Measurements from ENCODE around the gene SEPTIN5. TPM values are rescaled to one million over a fixed set of nuclear protein-coding genes. Genes with fewer than 3 reads are reported as not detected.

The SEPTIN5 gene
- total and polyA plus RNA-seq, 9 of the 15 experiments (the other 6 are each of a cell fraction or from before 2014, with no cell fraction given) = 0.03 to 195 (median 119) TPM

DNA sequence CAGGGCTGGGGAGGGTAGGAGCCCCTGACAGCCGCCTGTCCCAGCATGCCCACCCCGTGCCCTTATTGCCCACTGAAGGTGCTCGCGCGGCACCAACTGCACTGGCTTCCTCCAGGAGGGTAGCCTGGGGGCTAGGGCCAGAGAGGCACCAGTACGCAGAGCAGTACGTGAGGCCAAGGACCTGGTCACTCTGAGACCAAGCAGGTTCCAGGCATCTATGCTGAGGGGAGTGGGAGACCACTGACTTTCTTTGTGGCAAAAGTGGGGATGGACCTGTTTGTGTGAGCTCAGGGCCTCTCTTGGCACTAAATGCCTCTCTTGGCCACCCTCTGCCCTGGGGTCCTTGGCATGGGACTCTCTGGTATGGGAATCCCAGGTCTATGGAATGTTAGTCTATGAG, 19.9 kb downstream of the SEPTIN5 start (continued):
- TF ChIP-seq, protein P1, sequence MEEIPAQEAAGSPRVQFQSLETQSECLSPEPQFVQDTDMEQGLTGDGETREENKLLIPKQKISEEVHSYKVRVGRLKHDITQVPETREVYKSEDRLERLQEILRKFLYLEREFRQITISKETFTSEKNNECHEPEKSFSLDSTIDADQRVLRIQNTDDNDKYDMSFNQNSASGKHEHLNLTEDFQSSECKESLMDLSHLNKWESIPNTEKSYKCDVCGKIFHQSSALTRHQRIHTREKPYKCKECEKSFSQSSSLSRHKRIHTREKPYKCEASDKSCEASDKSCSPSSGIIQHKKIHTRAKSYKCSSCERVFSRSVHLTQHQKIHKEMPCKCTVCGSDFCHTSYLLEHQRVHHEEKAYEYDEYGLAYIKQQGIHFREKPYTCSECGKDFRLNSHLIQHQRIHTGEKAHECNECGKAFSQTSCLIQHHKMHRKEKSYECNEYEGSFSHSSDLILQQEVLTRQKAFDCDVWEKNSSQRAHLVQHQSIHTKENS (CRISPR knock-in tag; IDR thresholded peaks at IDR 0.05) = no peak
- TF ChIP-seq ZBTB8A (IDR thresholded peaks at IDR 0.05; ENCODE audit: partially characterized antibody) (no peak), NCOA4 (IDR thresholded peaks at IDR 0.05; ENCODE audit: partially characterized antibody) (no peak), ZBTB7A (IDR thresholded peaks at IDR 0.05; ENCODE audit: borderline replicate concordance, control insufficient read depth, low read depth, low read length) (peak; percentile 13; the same call in 1 of the 2 replicates)
- TF ChIP-seq, protein P2, sequence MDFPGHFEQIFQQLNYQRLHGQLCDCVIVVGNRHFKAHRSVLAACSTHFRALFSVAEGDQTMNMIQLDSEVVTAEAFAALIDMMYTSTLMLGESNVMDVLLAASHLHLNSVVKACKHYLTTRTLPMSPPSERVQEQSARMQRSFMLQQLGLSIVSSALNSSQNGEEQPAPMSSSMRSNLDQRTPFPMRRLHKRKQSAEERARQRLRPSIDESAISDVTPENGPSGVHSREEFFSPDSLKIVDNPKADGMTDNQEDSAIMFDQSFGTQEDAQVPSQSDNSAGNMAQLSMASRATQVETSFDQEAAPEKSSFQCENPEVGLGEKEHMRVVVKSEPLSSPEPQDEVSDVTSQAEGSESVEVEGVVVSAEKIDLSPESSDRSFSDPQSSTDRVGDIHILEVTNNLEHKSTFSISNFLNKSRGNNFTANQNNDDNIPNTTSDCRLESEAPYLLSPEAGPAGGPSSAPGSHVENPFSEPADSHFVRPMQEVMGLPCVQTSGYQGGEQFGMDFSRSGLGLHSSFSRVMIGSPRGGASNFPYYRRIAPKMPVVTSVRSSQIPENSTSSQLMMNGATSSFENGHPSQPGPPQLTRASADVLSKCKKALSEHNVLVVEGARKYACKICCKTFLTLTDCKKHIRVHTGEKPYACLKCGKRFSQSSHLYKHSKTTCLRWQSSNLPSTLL (IDR thresholded peaks at IDR 0.05) = no peak
- TF ChIP-seq, protein P3, sequence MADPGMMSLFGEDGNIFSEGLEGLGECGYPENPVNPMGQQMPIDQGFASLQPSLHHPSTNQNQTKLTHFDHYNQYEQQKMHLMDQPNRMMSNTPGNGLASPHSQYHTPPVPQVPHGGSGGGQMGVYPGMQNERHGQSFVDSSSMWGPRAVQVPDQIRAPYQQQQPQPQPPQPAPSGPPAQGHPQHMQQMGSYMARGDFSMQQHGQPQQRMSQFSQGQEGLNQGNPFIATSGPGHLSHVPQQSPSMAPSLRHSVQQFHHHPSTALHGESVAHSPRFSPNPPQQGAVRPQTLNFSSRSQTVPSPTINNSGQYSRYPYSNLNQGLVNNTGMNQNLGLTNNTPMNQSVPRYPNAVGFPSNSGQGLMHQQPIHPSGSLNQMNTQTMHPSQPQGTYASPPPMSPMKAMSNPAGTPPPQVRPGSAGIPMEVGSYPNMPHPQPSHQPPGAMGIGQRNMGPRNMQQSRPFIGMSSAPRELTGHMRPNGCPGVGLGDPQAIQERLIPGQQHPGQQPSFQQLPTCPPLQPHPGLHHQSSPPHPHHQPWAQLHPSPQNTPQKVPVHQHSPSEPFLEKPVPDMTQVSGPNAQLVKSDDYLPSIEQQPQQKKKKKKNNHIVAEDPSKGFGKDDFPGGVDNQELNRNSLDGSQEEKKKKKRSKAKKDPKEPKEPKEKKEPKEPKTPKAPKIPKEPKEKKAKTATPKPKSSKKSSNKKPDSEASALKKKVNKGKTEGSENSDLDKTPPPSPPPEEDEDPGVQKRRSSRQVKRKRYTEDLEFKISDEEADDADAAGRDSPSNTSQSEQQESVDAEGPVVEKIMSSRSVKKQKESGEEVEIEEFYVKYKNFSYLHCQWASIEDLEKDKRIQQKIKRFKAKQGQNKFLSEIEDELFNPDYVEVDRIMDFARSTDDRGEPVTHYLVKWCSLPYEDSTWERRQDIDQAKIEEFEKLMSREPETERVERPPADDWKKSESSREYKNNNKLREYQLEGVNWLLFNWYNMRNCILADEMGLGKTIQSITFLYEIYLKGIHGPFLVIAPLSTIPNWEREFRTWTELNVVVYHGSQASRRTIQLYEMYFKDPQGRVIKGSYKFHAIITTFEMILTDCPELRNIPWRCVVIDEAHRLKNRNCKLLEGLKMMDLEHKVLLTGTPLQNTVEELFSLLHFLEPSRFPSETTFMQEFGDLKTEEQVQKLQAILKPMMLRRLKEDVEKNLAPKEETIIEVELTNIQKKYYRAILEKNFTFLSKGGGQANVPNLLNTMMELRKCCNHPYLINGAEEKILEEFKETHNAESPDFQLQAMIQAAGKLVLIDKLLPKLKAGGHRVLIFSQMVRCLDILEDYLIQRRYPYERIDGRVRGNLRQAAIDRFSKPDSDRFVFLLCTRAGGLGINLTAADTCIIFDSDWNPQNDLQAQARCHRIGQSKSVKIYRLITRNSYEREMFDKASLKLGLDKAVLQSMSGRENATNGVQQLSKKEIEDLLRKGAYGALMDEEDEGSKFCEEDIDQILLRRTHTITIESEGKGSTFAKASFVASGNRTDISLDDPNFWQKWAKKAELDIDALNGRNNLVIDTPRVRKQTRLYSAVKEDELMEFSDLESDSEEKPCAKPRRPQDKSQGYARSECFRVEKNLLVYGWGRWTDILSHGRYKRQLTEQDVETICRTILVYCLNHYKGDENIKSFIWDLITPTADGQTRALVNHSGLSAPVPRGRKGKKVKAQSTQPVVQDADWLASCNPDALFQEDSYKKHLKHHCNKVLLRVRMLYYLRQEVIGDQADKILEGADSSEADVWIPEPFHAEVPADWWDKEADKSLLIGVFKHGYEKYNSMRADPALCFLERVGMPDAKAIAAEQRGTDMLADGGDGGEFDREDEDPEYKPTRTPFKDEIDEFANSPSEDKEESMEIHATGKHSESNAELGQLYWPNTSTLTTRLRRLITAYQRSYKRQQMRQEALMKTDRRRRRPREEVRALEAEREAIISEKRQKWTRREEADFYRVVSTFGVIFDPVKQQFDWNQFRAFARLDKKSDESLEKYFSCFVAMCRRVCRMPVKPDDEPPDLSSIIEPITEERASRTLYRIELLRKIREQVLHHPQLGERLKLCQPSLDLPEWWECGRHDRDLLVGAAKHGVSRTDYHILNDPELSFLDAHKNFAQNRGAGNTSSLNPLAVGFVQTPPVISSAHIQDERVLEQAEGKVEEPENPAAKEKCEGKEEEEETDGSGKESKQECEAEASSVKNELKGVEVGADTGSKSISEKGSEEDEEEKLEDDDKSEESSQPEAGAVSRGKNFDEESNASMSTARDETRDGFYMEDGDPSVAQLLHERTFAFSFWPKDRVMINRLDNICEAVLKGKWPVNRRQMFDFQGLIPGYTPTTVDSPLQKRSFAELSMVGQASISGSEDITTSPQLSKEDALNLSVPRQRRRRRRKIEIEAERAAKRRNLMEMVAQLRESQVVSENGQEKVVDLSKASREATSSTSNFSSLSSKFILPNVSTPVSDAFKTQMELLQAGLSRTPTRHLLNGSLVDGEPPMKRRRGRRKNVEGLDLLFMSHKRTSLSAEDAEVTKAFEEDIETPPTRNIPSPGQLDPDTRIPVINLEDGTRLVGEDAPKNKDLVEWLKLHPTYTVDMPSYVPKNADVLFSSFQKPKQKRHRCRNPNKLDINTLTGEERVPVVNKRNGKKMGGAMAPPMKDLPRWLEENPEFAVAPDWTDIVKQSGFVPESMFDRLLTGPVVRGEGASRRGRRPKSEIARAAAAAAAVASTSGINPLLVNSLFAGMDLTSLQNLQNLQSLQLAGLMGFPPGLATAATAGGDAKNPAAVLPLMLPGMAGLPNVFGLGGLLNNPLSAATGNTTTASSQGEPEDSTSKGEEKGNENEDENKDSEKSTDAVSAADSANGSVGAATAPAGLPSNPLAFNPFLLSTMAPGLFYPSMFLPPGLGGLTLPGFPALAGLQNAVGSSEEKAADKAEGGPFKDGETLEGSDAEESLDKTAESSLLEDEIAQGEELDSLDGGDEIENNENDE (IDR thresholded peaks at IDR 0.05; ENCODE audit: low read depth, low read length) = no peak
- TF ChIP-seq, protein P4, sequence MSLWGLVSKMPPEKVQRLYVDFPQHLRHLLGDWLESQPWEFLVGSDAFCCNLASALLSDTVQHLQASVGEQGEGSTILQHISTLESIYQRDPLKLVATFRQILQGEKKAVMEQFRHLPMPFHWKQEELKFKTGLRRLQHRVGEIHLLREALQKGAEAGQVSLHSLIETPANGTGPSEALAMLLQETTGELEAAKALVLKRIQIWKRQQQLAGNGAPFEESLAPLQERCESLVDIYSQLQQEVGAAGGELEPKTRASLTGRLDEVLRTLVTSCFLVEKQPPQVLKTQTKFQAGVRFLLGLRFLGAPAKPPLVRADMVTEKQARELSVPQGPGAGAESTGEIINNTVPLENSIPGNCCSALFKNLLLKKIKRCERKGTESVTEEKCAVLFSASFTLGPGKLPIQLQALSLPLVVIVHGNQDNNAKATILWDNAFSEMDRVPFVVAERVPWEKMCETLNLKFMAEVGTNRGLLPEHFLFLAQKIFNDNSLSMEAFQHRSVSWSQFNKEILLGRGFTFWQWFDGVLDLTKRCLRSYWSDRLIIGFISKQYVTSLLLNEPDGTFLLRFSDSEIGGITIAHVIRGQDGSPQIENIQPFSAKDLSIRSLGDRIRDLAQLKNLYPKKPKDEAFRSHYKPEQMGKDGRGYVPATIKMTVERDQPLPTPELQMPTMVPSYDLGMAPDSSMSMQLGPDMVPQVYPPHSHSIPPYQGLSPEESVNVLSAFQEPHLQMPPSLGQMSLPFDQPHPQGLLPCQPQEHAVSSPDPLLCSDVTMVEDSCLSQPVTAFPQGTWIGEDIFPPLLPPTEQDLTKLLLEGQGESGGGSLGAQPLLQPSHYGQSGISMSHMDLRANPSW (CRISPR knock-in tag; IDR thresholded peaks at IDR 0.05) = no peak
- TF ChIP-seq, protein P5, sequence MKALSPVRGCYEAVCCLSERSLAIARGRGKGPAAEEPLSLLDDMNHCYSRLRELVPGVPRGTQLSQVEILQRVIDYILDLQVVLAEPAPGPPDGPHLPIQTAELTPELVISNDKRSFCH (CRISPR knock-in tag; IDR thresholded peaks at IDR 0.05) = no peak
- TF ChIP-seq, protein P5 (tag; IDR thresholded peaks at IDR 0.05) = 0 out of 2 replicates have a peak, but pooled peaks have one; percentile 22
